Activated CD8-positive, alpha-beta memory T cell treated with anti-CD3 and anti-CD28 coated beads, Interleukin-2, amount 50 U/mL, for 1 hour (primary cell): ENCODE data around the gene NRXN3.
"Not testable (repeated sequence)": the region's sequence is repeated elsewhere in the genome, so short reads cannot be mapped to it uniquely, and the experiment has no call there.

ENCODE experiments used
- DNase-seq: peaks from one replicate; pipeline ENCODE4 v3.0.0-alpha.2; 2020; ENCODE audit errors: extremely low read depth

Gene NRXN3

DNA sequence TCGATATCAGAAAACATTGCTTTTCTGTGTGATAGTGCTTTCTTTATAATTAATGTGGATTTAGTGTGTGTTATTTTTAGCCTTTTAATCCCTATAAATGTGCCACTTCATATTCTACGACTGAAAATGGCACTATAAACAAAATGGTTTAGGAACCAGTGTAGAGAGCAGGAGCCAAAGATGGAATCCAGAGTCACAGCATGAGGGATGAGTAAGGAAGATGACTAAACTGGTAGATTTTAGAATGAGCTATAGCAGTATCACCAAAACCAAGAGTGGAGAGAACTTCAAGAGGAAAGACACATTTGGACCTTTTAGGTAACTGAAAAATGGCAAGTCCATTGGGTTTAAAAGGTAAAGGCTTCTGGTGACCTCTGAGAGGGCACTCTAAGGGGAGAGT lies 887.2 kb downstream of the NRXN3 start:
- DNase-seq = no peak

GRCh38 chr14:79062226-79062625 lies 892.1 kb downstream of the NRXN3 start:
- DNase-seq = no peak

DNA sequence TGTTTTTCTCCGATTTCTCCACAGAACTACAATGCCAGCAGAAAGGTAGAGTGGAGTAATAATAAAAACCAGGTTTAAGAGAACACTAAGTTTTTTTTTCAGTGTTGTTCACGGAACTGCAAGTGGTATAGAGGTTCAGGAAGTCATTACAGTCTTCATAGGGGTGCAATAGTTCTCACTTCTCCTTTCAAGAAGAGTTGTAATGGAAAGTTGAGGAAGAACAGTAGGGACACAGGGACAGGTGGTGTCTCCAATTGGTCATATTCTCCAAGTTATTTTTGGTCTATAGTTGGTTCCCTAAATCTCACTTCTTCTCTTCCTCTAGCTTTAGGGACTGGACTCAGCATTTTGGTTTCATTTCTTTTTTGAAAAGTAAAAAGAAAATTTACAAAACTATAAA lies 894.0 kb downstream of the NRXN3 start:
- no peak for DNase-seq

- DNase-seq = no peak
Measured at GRCh38 chr14:79074510-79074909, 904.3 kb downstream of the NRXN3 start.

DNA sequence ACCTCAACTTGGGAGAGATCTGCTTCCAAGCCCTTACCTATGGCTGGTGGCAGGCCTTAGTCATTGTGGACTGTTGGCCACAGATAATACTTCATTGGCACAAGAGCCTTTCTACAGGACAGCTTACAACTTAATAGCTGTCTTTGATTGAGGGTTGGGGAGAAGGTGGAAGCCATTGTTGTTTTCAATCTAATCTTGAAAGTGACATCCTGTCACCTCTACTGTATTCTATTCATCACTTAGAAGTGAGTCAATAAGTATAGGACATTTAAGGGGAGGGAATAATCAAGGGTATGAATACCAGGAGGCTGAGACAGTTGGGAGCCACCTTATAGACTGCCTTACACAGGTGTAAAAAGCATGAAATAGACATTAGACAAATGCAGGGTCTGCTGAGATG lies 906.3 kb downstream of the NRXN3 start:
- no peak for DNase-seq

GRCh38 chr14:79077096-79077495 lies 906.9 kb downstream of the NRXN3 start:
- no peak for DNase-seq

GRCh38 chr14:79080040-79080439 lies 909.9 kb downstream of the NRXN3 start:
- DNase-seq = no peak

DNA sequence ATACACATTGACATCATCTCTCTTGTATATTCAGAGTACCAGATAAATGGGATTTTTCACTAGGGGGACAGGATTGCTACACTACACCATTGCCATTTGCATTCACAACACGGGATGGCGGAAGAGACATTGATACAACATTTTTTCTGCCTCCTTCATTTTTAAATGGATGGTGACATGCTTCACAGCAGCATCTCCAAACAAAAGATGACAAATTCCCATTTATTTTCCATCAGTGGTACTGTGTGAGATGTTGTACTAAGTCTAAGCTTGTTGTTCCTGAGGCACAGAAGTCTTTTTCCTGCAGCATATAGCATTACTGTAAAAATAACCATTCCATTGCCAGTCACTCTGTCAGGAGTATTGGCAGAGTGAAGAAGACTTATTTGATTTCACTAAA lies 912.7 kb downstream of the NRXN3 start:
- DNase-seq = no peak

- no peak for DNase-seq
Measured at GRCh38 chr14:79083356-79083755, 913.2 kb downstream of the NRXN3 start.

DNA sequence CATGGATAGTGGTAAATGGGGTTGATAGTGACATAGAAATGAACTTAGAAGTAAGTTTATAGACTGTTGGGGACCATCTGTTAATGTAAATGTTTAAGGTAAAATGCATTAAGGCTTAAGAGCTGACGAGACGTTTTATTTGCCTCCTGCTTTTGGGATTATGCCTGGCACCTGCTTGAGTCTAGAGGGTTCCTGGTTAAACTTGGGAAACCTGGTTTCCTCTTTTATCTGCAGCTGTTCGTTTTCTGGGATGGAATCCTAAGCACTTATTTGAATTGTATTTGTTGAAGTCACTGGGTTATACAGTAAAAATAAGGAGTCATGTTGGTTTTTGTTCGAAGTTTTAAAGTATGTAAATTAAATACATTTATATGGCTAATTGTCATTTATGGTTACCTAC lies 914.7 kb downstream of the NRXN3 start:
- no peak for DNase-seq

DNA sequence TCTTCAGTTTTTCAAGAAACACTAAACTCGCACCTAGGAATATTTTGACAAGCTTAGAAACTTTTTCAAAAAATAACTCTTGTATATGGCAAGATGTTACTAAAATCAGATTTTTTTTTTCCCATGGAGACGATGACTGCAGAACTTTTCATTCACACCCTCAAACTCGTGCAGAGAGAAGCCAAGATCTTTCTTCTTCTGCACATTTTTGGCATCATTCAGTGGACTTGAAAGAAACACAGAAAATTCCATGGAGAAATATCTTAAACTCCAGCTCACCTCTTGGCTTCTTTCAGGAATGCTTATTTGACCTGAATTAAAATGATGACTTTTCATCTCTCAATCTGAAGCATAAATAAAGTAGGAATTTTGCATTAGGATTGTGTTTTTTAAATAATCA lies 919.4 kb downstream of the NRXN3 start:
- no peak for DNase-seq

DNA sequence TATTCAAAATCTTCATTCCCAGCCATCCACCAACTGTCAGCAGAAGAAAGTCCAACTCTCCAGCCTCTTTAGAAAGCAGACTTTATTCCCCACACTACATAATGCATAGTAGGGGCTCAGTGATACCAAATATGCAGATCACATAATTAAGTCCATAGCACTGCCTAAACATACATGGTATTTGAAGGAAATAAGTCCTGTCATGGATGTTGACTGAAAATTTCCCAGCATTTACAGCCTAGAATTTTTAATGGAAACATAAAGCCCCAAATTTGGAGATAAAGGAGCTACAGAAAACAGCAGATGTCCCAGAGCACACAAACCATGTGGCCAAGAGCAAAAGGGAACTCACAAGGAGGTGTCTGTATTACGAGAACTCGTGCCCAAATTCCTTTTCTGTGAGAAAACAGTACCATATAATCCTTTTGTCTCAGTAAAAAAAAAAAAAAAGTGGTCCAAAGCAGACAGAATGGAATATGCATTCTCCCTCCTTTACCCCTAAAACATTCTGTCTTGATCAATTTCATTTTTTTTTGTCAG lies 920.5 kb downstream of the NRXN3 start:
- no peak for DNase-seq

GRCh38 chr14:79091381-79091963 lies 921.3 kb downstream of the NRXN3 start:
- no peak for DNase-seq

- no peak for DNase-seq
Measured at GRCh38 chr14:79093531-79093930, 923.4 kb downstream of the NRXN3 start.

DNA sequence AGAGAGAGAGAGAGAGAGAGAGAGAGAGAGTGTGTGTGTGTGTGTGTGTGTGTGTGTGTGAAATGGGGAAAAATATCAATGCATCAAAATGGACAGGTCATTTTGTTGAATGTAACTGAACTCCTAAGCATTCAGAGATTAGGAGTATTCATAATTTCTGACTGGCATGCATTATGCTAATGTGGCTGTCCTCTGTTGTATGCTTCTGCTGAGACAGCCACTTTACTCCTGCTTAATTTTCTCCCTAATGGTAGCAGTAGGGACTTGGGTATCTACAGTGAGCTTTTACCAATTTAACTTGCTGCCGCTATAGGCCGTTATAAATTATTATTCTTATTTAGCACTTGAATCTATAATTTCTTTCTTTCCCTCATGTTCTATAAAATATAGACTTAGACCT lies 924.8 kb downstream of the NRXN3 start:
- DNase-seq = no peak

DNA sequence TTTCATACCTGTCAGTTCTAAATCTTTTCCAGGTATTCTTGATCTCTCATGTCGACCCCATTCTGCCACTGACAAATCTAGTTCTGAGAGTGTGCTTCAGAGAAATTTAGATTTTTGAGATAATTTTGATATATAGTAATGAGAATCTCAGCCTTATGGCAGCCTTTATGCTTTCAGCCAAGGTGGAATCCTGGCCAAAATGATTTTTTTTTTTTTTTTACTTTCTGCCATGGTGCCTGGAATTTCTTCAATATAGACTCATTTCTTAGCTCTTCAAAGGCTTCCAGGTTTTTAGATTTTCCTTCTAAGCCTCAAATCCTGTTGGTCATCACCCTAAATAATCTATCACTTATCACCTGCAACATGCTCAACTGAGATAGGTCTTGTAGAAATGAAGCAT lies 926.6 kb downstream of the NRXN3 start:
- DNase-seq = no peak

GRCh38 chr14:79098324-79098723 lies 928.2 kb downstream of the NRXN3 start:
- DNase-seq = no peak

DNA sequence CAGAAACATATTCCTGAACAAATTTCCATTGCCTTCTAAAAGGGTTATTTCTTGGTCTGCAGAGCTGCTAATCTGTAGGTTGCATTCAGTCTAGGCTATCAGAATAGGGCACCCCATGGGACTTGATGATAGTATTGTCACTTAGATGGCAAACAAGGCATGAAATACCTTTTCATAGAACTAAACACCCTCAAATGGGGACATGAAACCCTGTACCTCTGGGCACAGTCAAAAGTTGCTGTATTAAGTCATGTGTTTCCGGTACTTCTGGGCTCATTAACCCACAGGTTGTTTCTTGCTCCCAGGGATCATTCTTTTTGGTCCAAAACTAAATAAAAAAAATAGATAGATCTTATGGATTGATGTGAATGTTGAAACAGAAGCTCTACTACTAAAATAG lies 930.4 kb downstream of the NRXN3 start:
- no peak for DNase-seq

DNA sequence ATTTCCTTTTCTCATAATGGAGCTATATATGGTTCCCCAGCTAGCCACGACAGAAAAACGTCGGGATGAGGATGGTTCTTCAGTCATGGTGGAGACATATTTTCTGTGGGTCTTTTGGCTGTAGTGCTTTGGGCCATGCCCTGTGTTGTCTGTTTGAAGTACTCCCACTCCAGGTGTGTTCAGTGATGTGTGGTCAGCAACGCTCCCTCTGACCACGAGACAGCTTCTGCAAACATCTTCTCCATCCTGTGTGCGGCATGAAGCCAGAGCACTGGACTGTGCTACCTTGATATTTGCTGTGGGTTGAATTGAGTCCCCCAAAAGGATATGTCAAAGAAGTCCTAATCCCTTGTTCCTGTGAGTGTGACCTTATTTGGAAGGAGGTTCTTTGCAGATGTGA lies 931.2 kb downstream of the NRXN3 start:
- no peak for DNase-seq

GRCh38 chr14:79103764-79104163 lies 933.6 kb downstream of the NRXN3 start:
- no peak for DNase-seq

DNA sequence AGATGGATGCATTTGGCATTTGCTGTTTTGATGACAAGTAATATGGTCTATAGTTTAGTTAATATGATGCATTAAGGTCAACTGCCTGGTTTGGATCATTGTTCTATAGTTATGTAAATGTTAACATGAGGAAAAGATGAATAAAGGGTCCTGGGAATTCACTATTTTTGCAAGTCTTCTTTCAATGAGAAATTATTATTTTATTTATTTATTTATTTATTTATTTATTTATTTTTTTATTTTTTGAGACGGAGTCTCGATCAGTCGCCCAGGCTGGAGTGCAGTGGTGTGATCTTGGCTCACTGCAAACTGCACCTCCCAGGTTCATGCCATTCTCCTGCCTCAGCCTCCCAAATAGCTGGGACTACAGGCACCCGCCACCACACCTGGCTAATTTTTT lies 940.4 kb downstream of the NRXN3 start:
- DNase-seq = not testable (repeated sequence)

DNA sequence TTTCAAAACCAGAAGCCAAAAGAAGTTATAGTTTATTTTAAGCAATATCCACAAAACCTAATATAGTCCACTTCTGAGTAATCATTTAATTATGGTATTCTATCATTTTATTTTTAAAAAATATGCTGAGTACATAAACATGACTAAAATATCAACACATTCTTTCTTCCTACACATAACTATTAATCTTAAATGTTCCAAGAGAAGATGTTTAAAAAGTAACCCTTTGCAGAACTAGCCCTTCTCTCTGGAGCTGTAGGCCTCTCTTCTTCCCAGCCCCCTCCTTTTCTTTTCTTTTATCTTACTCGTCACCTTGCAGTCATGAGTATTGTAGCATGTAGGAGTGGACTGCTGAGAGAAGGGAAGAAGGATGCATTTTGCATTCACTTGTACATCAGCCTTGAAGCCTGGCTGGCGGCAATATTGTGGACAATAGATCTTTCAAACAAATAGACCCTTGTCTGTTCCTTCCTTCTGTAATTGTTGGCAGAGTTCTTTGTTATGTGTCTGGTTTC lies 941.9 kb downstream of the NRXN3 start:
- DNase-seq = no peak

DNA sequence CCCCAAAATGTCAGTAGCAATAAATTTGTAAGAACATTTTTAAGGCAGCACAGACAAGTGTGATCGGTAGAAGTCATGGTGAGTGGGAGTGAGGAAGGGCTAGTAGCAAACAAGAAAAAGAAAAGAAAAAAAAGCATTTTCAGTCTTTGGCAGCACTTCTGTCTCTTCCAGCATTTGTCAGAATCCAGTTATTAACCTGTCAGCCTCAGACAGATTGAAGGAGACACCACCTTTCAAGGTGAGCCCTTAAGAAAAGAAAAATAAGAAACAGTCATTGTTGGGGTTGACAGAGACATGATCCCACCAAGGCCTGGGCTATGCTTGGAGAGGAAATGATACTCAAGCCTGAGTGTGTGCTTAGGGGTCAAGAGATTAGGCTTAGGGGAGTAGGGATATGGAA lies 947.4 kb downstream of the NRXN3 start:
- no peak for DNase-seq

GRCh38 chr14:79118291-79118690 lies 948.1 kb downstream of the NRXN3 start:
- DNase-seq = no peak
